Inferior parietal cortex (tissue), 1 donor: ENCODE measurements around the gene PODXL.
"Not testable (repeated sequence)": the region's sequence is repeated elsewhere in the genome, so short reads cannot be mapped to it uniquely, and the experiment has no call there.

Source experiments
- DNase-seq: peaks from one replicate; pipeline ENCODE4 v3.0.0-alpha.2; 2016; ENCODE audit errors: extremely low spot score

The PODXL gene

GRCh38 chr7:131494182-131494581 is 62.2 kb downstream of the PODXL start:
- DNase-seq, result no peak

GRCh38 chr7:131493581-131493980 is 62.8 kb downstream of the PODXL start:
- DNase-seq, result no peak

DNA sequence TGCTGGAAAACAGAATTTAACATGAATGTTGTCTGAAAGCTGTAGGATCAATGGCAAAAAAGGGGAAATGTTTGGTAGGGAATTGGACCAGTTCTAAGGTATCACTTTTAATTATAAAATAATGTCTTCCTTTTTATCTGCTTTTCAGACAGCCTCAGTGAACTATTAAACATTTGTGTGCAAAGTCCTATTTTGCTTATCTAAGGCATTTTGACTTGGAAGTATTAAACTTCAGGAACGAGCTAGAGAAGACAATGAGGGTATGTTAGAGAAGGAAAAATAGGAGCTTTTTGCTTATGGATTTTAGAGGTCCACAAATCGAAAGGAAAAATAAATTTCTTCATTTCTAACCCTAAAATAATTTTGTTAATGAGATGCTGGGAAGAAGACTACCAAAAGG is 63.3 kb downstream of the PODXL start:
- DNase-seq, result no peak

DNA sequence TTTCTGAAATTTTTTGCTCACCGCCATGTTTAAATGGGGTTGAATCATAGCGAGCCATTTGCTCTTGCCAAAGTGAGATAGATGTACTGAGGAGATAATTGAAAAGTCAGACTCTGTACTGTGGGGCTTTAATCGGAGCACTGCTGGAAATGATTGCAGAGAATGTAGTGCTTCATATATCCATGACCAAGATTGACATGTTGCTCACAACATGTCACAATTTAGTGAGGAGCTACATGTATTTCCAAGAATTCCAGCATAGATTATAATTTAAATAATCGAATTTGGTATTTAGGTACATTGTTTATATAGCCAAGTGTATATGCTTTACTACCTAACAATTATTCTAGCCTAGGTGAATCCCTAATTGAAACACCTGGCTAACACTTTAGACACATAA is 66.5 kb downstream of the PODXL start:
- DNase-seq, result no peak

- no peak for DNase-seq
Observed at GRCh38 chr7:131489196-131489595, 67.2 kb downstream of the PODXL start.

DNA sequence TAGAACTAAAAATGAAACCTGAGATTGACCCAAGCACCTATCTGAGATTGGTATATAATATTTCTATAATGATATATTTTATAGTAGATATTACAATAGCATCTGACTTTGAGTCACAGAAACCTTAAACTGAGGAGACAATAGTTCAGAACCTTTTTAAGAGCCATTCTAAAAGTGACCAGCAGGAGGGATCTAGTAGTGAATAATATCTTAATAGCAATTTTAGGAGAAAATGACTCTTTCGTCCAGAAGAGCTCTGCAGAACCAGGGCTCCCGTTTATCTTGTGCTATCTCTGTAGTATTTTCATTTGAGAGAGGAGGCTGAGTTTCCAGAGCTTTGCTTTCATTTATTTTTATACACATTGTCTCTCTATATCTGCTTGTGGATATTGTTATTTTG is 68.1 kb downstream of the PODXL start:
- DNase-seq, result no peak

GRCh38 chr7:131487217-131487616 is 69.2 kb downstream of the PODXL start:
- DNase-seq, result no peak

DNA sequence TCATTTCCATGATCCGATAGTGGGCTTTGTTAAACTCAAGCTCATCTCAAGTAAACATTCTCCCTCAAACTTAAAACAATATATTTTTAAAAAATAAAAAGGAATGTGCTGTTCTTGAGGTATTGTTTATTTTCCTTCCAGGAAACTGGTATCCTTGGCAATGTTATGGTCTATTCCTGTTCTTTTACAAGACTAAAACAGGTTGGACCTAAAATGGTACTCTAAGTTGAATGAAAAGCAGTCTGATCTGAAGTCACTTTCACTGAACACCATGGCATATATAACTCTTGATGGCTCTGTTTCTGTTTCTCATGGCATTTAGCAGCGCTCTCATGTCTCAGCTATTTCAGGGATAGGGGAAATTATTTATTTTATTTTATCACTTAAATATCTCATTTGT is 70.1 kb downstream of the PODXL start:
- no peak for DNase-seq

DNA sequence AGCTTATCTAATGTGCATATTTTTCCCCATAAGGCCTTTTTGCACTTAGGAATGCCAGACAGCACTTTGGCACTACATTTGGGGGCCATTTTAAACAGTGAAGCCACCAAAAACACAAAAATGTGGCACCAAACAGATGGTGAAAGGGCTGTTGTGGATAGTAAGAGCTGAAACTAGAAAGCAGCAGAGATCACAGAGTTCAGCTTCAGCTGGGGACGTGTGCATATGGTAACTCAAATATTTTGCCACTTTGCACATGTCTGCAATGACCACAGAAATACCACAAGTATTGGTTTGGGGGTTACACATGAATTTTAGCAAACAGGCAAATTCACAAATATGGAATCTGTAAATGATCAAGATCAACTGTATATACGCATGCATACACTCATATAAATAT is 72.8 kb downstream of the PODXL start:
- DNase-seq, result no peak

DNA sequence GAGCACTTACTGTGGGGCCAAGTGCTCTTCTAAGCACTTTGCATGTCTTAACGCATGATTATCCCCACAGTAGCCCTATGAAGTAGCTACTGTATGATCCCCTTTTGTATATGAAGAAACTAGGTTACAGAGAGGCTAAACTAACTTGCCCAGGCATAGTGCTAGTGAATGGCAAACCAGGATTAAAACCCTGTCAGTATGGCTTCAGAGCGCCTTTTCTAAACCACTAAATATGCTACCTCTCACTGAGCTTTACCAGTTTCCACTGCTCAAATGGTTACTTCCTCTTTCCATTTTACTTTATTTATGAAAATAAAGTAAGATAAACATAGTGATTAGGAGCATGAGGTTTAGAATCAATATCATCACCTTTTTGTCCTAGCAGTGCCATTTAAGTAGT is 73.6 kb downstream of the PODXL start:
- DNase-seq, result no peak

DNA sequence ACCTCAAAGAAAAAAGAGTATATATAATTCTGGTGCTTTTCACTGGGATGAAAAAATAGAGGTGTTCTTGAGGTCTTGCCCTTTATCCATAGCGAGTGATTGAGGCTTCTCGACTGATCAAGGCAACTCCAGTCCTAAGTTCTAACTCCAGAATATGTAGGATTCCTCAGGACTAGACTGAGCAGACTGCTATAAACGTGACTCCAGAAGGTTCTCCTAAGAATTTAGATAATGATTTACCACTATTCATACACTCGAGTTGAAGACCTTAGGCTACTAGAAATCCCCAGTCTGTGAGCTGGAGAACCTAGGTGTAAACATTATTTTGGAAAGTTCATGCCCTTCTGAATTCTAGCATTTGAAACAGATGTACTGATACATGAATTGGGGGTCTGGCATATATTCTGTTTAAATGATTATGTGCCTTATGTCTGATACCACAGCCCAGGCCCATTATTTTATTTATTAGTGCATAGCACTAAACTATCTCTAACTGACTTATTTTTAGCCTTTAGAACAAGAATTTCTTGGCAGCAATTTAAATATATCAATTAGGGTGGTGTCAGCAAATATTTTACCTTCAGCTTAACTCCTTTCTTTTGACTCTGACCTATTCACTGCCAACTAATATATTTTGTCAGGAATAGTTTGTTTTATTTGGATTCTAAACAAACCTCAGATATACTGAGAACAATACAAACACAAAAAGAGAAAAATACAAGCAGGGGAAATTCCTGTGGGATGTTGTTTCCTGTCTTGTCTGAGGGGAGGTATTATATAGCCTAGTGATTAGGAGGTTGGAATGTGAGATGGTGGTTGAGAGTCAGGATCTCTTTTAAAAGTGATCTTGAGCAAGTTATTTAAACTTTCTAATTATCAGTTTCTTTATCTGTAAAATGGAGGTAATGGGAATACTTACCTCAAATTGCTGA is 75.8 kb downstream of the PODXL start:
- DNase-seq, result no peak

DNA sequence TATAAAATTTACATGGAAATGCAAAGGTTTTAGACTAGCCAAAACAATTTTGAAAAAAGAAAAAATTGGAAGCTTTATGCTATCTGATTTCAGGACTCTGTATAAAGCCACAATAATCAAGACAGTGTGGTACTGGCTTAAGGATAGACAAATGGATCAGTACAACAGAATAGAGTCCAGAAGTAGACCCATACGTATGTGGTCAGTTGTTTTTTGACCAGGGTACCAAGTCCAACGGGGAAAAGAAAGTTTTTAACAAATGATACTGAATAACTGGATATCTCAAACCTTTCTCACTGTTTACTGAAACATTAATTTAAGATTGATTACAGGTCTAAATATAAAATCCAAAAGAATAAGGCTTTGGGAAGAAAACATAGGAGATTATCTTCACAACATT is 79.7 kb downstream of the PODXL start:
- DNase-seq, result no peak

GRCh38 chr7:131471250-131472004 is 85.0 kb downstream of the PODXL start:
- DNase-seq, result no peak

DNA sequence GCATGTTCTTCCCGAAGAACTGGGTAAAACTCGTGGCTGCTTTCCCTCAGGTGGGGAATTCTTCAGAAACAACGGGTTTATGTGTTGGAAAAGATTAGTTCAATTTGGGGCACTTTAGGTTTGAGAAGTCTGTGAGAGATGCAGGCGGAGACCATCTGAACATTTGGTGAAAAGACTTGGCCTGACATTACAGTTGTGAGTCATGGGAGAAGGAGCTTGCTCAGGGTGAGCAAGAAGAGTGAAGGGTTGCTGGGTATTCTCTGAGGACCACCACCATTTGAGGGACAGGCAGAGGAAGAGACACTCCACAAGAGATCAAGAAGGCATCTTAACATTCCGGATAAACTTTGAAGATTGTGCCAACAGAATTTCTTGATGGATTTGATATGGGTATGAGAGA is 88.6 kb downstream of the PODXL start:
- DNase-seq, result no peak

DNA sequence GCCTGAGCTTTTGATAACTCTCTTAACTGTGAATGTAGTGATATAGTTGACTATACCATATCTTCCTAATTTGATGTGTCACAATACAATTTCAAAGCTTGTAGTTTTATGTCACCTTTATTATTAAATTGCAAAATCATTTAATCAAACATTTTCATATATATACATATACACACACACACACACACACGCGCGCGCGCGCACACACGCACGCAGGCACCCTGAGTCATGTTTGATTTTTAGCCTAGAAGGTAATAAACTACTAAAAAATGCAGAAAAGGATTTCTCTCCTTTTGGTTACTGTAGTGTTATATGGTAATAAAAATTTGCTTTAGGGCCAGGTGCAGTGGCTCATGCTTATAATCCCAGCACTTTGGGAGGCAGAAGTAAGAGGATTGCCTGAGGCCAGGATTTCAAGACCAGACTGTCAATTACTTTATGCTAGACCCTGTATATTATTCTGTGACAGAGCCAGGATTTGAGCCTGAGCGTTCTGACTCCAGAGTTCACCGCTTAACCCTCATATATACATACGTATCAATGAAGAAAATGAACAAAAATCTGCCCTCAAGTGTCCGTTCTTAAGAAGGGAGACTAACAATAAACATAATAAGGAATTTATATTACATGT is 89.6 kb downstream of the PODXL start:
- DNase-seq, result no peak

- not testable (repeated sequence) for DNase-seq
Observed at GRCh38 chr7:131462715-131463114, 93.7 kb downstream of the PODXL start.

GRCh38 chr7:131462059-131462458 is 94.4 kb downstream of the PODXL start:
- no peak for DNase-seq

GRCh38 chr7:131459256-131459655 is 97.2 kb downstream of the PODXL start:
- no peak for DNase-seq

- no peak for DNase-seq
Observed at GRCh38 chr7:131456338-131456737, 100.1 kb downstream of the PODXL start.

- no peak for DNase-seq
Observed at GRCh38 chr7:131455546-131455945, 100.9 kb downstream of the PODXL start.

DNA sequence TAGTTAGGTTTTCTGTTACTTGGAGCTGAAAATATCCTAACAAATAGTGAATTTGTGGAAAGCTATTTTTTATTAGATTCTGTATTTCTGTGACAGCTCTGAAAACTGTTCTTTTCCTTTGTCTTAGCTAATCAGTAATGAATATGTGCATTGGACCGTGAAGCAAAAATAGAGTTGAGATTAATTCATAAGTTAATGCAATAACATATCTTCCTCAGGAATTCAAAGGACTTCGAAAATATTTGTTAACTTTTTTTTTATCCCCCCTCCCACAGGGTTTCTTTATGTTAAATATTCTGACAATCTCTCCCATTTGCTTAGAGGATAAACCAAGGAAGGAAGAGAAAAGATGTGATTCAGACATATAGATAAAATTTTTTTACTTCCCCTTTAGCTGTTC is 101.4 kb downstream of the PODXL start:
- no peak for DNase-seq

DNA sequence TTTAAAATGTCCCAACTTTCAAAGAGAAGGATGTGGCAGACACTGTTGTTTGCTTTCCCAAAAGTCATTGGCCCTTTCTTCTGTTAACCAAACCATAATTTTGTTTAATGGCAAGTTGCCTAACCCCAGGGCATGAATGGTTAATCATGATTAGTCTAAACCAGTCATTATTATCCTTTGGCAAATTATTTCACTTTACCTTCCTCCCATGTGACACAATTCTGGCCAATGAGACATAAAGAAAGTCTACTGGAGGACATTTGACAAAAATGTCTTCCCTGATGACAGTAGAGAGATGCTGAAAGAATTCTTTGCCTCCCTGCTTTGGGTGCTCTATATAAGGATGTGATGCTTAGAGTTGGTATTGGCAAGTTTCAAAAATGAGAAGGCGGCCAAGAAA is 101.9 kb downstream of the PODXL start:
- no peak for DNase-seq
